ENCODE data around the gene MRE11.

Gene MRE11

GRCh38 chr11:94493281-94494125 is at the start of gene MRE11, which contains the start of gene ANKRD49:
Gene MRE11, minus strand, starts transcription at chr11:94493844. Its CDS starts 1,043 bp downstream, at chr11:94492801.
Gene ANKRD49, plus strand, starts transcription at chr11:94493984. Its CDS starts 2,710 bp downstream, at chr11:94496694.
- Mint-ChIP-seq H3K4me1 (peaks cover 37% of the 10 kb centered on the region), H3K4me3 (peak within 1 kb of the TSS; percentile 87), H3K36me3 (peaks cover 27% of the 10 kb centered on the region), H3K27me3 (no peaks in the 10 kb centered on the region), H3K27ac (peak within 1 kb of the TSS; percentile 95), H3K9me3 (no peaks in the 10 kb centered on the region)
- peak; percentile 100 for ATAC-seq

GRCh38 chr11:94539420-94539819 is 45.8 kb upstream of the MRE11 start:
- Mint-ChIP-seq H3K27ac (no peak overlapping the region), H3K4me3 (no peak overlapping the region), H3K9me3 (no peaks in the 10 kb centered on the region), H3K4me1 (peaks cover 14% of the 10 kb centered on the region), H3K36me3 (no peaks in the 10 kb centered on the region), H3K27me3 (peaks cover 58% of the 10 kb centered on the region)
- ATAC-seq: no peak

- no peaks in the 10 kb centered on the region for H3K36me3 Mint-ChIP-seq
- no peak overlapping the region for H3K4me3 Mint-ChIP-seq
- H3K27me3 Mint-ChIP-seq: peaks cover 75% of the 10 kb centered on the region
- H3K9me3 Mint-ChIP-seq: no peaks in the 10 kb centered on the region
- H3K27ac Mint-ChIP-seq: no peak overlapping the region
- no peak for ATAC-seq
- H3K4me1 Mint-ChIP-seq: no peaks in the 10 kb centered on the region
These were observed 43.5 kb upstream of the MRE11 start for GRCh38 chr11:94537031-94537600.

- Mint-ChIP-seq H3K4me1 (no peaks in the 10 kb centered on the region), H3K36me3 (no peaks in the 10 kb centered on the region), H3K27ac (no peak overlapping the region), H3K4me3 (no peak overlapping the region), H3K27me3 (peaks cover 73% of the 10 kb centered on the region), H3K9me3 (no peaks in the 10 kb centered on the region)
- no peak for ATAC-seq
These were observed 42.7 kb upstream of the MRE11 start for GRCh38 chr11:94536386-94536785.

GRCh38 chr11:94533696-94534630 is 40.3 kb upstream of the MRE11 start:
- Mint-ChIP-seq H3K36me3 (no peaks in the 10 kb centered on the region), H3K27ac (no peak overlapping the region), H3K27me3 (peaks cover 61% of the 10 kb centered on the region), H3K4me3 (no peak overlapping the region), H3K4me1 (no peaks in the 10 kb centered on the region), H3K9me3 (no peaks in the 10 kb centered on the region)
- ATAC-seq: no peak

GRCh38 chr11:94533206-94533605 is 39.6 kb upstream of the MRE11 start:
- Mint-ChIP-seq H3K36me3 (no peaks in the 10 kb centered on the region), H3K27ac (no peak overlapping the region), H3K4me3 (no peak overlapping the region), H3K4me1 (no peaks in the 10 kb centered on the region), H3K27me3 (peaks cover 61% of the 10 kb centered on the region), H3K9me3 (no peaks in the 10 kb centered on the region)
- ATAC-seq: no peak

GRCh38 chr11:94532211-94532610 is 38.6 kb upstream of the MRE11 start:
- Mint-ChIP-seq H3K4me1 (no peaks in the 10 kb centered on the region), H3K9me3 (no peaks in the 10 kb centered on the region), H3K4me3 (no peak overlapping the region), H3K27me3 (peaks cover 57% of the 10 kb centered on the region), H3K27ac (no peak overlapping the region), H3K36me3 (no peaks in the 10 kb centered on the region)
- ATAC-seq: no peak

- no peak overlapping the region for H3K27ac Mint-ChIP-seq
- H3K4me3 Mint-ChIP-seq: no peak overlapping the region
- no peaks in the 10 kb centered on the region for H3K36me3 Mint-ChIP-seq
- no peak for ATAC-seq
- H3K9me3 Mint-ChIP-seq: no peaks in the 10 kb centered on the region
- peaks cover 36% of the 10 kb centered on the region for H3K27me3 Mint-ChIP-seq
- H3K4me1 Mint-ChIP-seq: no peaks in the 10 kb centered on the region
These were observed 34.9 kb upstream of the MRE11 start for GRCh38 chr11:94528551-94528950.

GRCh38 chr11:94526645-94527438 is 33.2 kb upstream of the MRE11 start:
- ATAC-seq: no peak
- no peaks in the 10 kb centered on the region for H3K4me1 Mint-ChIP-seq
- no peak overlapping the region for H3K4me3 Mint-ChIP-seq
- H3K36me3 Mint-ChIP-seq: no peaks in the 10 kb centered on the region
- H3K27ac Mint-ChIP-seq: no peak overlapping the region
- peaks cover 27% of the 10 kb centered on the region for H3K27me3 Mint-ChIP-seq
- no peaks in the 10 kb centered on the region for H3K9me3 Mint-ChIP-seq

GRCh38 chr11:94525546-94526324 is 32.1 kb upstream of the MRE11 start:
- H3K27me3 Mint-ChIP-seq: peaks cover 17% of the 10 kb centered on the region

GRCh38 chr11:94524341-94524740 is 30.7 kb upstream of the MRE11 start:
- H3K9me3 Mint-ChIP-seq: no peaks in the 10 kb centered on the region
- peaks cover 17% of the 10 kb centered on the region for H3K27me3 Mint-ChIP-seq
- no peaks in the 10 kb centered on the region for H3K4me1 Mint-ChIP-seq
- no peak overlapping the region for H3K4me3 Mint-ChIP-seq
- ATAC-seq: no peak
- H3K27ac Mint-ChIP-seq: no peak overlapping the region
- H3K36me3 Mint-ChIP-seq: no peaks in the 10 kb centered on the region

More at GRCh38 chr11:94525546-94526324, 32.1 kb upstream of the MRE11 start:
- H3K27ac Mint-ChIP-seq: no peak overlapping the region
- H3K4me1 Mint-ChIP-seq: no peaks in the 10 kb centered on the region
- no peak for ATAC-seq
- H3K36me3 Mint-ChIP-seq: no peaks in the 10 kb centered on the region
- H3K4me3 Mint-ChIP-seq: no peak overlapping the region
- no peaks in the 10 kb centered on the region for H3K9me3 Mint-ChIP-seq

- Mint-ChIP-seq H3K4me1 (no peaks in the 10 kb centered on the region), H3K36me3 (no peaks in the 10 kb centered on the region), H3K27me3 (peaks cover 9% of the 10 kb centered on the region), H3K27ac (no peak overlapping the region), H3K4me3 (no peak overlapping the region), H3K9me3 (no peaks in the 10 kb centered on the region)
- no peak for ATAC-seq
These were observed 28.0 kb upstream of the MRE11 start for GRCh38 chr11:94521684-94522083.

GRCh38 chr11:94519478-94520084 is 25.9 kb upstream of the MRE11 start:
- H3K27ac Mint-ChIP-seq: no peak overlapping the region
- H3K27me3 Mint-ChIP-seq: peaks cover 14% of the 10 kb centered on the region
- no peaks in the 10 kb centered on the region for H3K9me3 Mint-ChIP-seq
- no peaks in the 10 kb centered on the region for H3K36me3 Mint-ChIP-seq
- ATAC-seq: no peak
- H3K4me3 Mint-ChIP-seq: no peak overlapping the region
- H3K4me1 Mint-ChIP-seq: no peaks in the 10 kb centered on the region

GRCh38 chr11:94518300-94518699 is 24.7 kb upstream of the MRE11 start:
- no peaks in the 10 kb centered on the region for H3K9me3 Mint-ChIP-seq
- no peaks in the 10 kb centered on the region for H3K36me3 Mint-ChIP-seq
- no peaks in the 10 kb centered on the region for H3K4me1 Mint-ChIP-seq
- no peak overlapping the region for H3K27ac Mint-ChIP-seq
- H3K27me3 Mint-ChIP-seq: peaks cover 14% of the 10 kb centered on the region
- H3K4me3 Mint-ChIP-seq: no peak overlapping the region
- ATAC-seq: no peak
